Measurements from ENCODE around the gene SMIM22.

DNA sequence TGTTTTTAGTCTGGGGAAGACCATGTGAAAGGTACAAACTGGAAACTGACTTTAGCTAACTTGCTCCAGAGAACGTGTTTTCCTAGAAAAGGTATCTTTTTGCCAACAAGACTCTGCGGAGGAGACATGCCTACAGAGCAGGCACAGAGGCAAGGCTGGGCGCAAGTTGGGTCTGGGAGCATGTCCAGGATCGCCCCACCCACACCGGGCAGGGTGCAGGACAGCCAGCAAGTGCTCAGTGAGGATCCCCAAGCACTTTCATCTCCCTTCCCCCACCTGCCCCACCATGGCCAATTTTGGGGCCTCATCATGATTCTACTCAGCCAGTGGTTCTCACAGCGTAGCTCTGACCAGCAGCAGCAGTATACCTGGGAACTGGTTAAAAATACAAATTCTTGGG is 25.5 kb downstream of the SMIM22 start:
- TF ChIP-seq, protein P1, sequence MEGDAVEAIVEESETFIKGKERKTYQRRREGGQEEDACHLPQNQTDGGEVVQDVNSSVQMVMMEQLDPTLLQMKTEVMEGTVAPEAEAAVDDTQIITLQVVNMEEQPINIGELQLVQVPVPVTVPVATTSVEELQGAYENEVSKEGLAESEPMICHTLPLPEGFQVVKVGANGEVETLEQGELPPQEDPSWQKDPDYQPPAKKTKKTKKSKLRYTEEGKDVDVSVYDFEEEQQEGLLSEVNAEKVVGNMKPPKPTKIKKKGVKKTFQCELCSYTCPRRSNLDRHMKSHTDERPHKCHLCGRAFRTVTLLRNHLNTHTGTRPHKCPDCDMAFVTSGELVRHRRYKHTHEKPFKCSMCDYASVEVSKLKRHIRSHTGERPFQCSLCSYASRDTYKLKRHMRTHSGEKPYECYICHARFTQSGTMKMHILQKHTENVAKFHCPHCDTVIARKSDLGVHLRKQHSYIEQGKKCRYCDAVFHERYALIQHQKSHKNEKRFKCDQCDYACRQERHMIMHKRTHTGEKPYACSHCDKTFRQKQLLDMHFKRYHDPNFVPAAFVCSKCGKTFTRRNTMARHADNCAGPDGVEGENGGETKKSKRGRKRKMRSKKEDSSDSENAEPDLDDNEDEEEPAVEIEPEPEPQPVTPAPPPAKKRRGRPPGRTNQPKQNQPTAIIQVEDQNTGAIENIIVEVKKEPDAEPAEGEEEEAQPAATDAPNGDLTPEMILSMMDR (IDR thresholded peaks at IDR 0.05), result no peak
- no peak for TF ChIP-seq EP300 (IDR thresholded peaks at IDR 0.05)
